A549 treated with RU486 at 1 μM for 4 hours (cell line): ENCODE results near the gene PLA2G15. TPM values are rescaled to one million over a fixed set of nuclear protein-coding genes. Genes with fewer than 3 reads are reported as not detected.

Experiments used
- total RNA-seq: library from RNA; stranded (reverse); fragments of 200-300 nt; extraction: Qiagen RNA extraction; gene quantifications from 5 replicates; pipeline ENCODE4 v1.2.3, GENCODE V29; 2022; ENCODE audit warnings: low read depth

PLA2G15 gene
- total RNA-seq = 10.9 to 16.2 TPM (median 13.8 TPM) in 5 replicates

GRCh38 chr16:68244903-68245853 is at the start of gene PLA2G15:
Gene PLA2G15, plus strand, starts transcription at chr16:68245373. Its CDS starts 54 bp downstream, at chr16:68245427.

GRCh38 chr16:68235887-68236136 is 9.4 kb upstream of the PLA2G15 start, which contains the start of gene ESRP2:
Gene ESRP2, minus strand, starts transcription at chr16:68236127. Its CDS starts 82 bp downstream, at chr16:68236045.

GRCh38 chr16:68264128-68265077 is 19.2 kb downstream of the PLA2G15 start, which contains the start of gene SLC7A6:
Gene SLC7A6, plus strand, starts transcription at chr16:68264526. Its CDS starts 10,201 bp downstream, at chr16:68274727.

Other genes starting within 250 kb of the PLA2G15 start
- gene DPEP2, start 245.9 kb upstream of the PLA2G15 start, total RNA-seq = not detected in 5 replicates
- gene DPEP2NB, start 229.5 kb upstream of the PLA2G15 start, total RNA-seq = not detected in 5 replicates
- 18.0 to 23.0 TPM (median 20.5 TPM) in 5 replicates for gene DDX28, start 222.1 kb upstream of the PLA2G15 start, total RNA-seq
- gene DUS2, start 222.1 kb upstream of the PLA2G15 start, total RNA-seq = 17.4 to 18.0 TPM (median 18.0 TPM) in 5 replicates
- gene NFATC3, start 160.0 kb upstream of the PLA2G15 start, total RNA-seq = 12.9 to 16.5 TPM (median 16.2 TPM) in 5 replicates
- 0.08 to 0.73 TPM (median 0.16 TPM) in 3 of 5 replicates, not detected in the others for gene ESRP2, start 9.2 kb upstream of the PLA2G15 start, total RNA-seq
- 27.8 to 34.9 TPM (median 32.7 TPM) in 5 replicates for gene SLC7A6, start 19.2 kb downstream of the PLA2G15 start, total RNA-seq
- 10.1 to 12.9 TPM (median 11.3 TPM) in 5 replicates for gene SLC7A6OS, start 65.6 kb downstream of the PLA2G15 start, total RNA-seq
- gene PRMT7, start 65.6 kb downstream of the PLA2G15 start, total RNA-seq = 27.5 to 33.1 TPM (median 32.5 TPM) in 5 replicates
- gene SMPD3, start 203.1 kb downstream of the PLA2G15 start, total RNA-seq = 0.09 to 0.29 TPM (median 0.11 TPM) in 5 replicates